Smooth muscle cell (in vitro differentiated cells): ENCODE results near the gene TEX35. TPM values are rescaled to one million over a fixed set of nuclear protein-coding genes. Genes with fewer than 3 reads are reported as not detected.

Experiments used
- DNase-seq: peaks from one replicate; lab custom pipeline; 2025; ENCODE audit not compliant: unreplicated experiment; lab: John Stamatoyannopoulos, UW
- H2AFZ ChIP-seq: fragments of 200-600 bp; sonication (generic); 2 replicates; pipeline ENCODE4 v1.6.0; 2016; ENCODE audit warnings: antibody characterized with exemption, low read depth, mild to moderate bottlenecking
- H3F3A ChIP-seq: fragments of 200-600 bp; sonication (generic); 2 replicates; pipeline ENCODE4 v1.6.0; 2017; ENCODE audit warnings: antibody characterized with exemption, low read depth
- H3K27ac ChIP-seq: fragments of 200-600 bp; sonication (generic); 2 replicates; pipeline ENCODE4 v1.5.1; 2016; ENCODE audit warnings: low read depth, mild to moderate bottlenecking
- H3K27me3 ChIP-seq: fragments of 200-600 bp; sonication (generic); 2 replicates; pipeline ENCODE4 v1.6.1; 2016; ENCODE audit warnings: low read depth, mild to moderate bottlenecking
- H3K36me3 ChIP-seq: fragments of 200-600 bp; sonication (generic); 2 replicates; pipeline ENCODE4 v1.5.1; 2016; ENCODE audit warnings: low read depth
- H3K4me1 ChIP-seq: fragments of 200-600 bp; sonication (generic); 2 replicates; pipeline ENCODE4 v1.5.1; 2016; ENCODE audit warnings: low read depth
- H3K4me2 ChIP-seq: fragments of 200-600 bp; sonication (generic); 2 replicates; pipeline ENCODE4 v1.6.0; 2016; ENCODE audit warnings: mild to moderate bottlenecking
- H3K4me3 ChIP-seq: fragments of 200-600 bp; sonication (generic); 2 replicates; pipeline ENCODE4 v1.5.1; 2016; ENCODE audit warnings: mild to moderate bottlenecking
- H3K79me2 ChIP-seq: fragments of 200-600 bp; sonication (generic); 2 replicates; pipeline ENCODE4 v1.6.0; 2016; ENCODE audit warnings: low read depth, mild to moderate bottlenecking
- H3K9ac ChIP-seq: fragments of 200-600 bp; sonication (generic); 2 replicates; pipeline ENCODE4 v1.6.0; 2016; ENCODE audit warnings: low read depth
- H3K9me3 ChIP-seq: fragments of 200-600 bp; sonication (generic); replicated peaks from 2 replicates; pipeline ENCODE4 v1.5.1; 2016; ENCODE audit warnings: low read depth
- H4K20me1 ChIP-seq: fragments of 200-600 bp; sonication (generic); 2 replicates; pipeline ENCODE4 v1.6.0; 2016; ENCODE audit warnings: low read depth
- CTCF ChIP-seq: fragments of 200-600 bp; sonication (generic); IDR thresholded peaks from 2 replicates; pipeline ENCODE4 v1.5.1; 2017; ENCODE audit warnings: borderline replicate concordance, mild to moderate bottlenecking, antibody characterized with exemption; ENCODE audit not compliant: insufficient read depth, poor library complexity, severe bottlenecking
- WGBS: methylation state at CpG from one replicate; pipeline ENCODE4 v1.1.7; 2016; ENCODE audit warnings: low lambda C conversion rate; 5-methylcytosine and 5-hydroxymethylcytosine counted together
- polyA plus RNA-seq: library from polyadenylated mRNA; unstranded; fragments of >200 nt; fragmentation: Nextera tagmentation; extraction: Ambion mirVana; gene quantifications from 2 replicates; pipeline ENCODE4 v1.2.1, GENCODE V29; 2016
- total RNA-seq: library from RNA; depleted of rRNA; stranded (reverse); fragments of >200 nt; gene quantifications from 2 replicates; pipeline ENCODE4 v1.2.3, GENCODE V29; 2014

The TEX35 gene
- total and polyA plus RNA-seq, 2 experiments from 2014 or later, result not detected

- 86% methylated on average over 5 of the region's 5 CpGs for WGBS
- Histone ChIP-seq H3K4me2 (no peak overlapping the region), H3F3A (peaks cover 9% of the 10 kb centered on the region), H3K36me3 (no peaks in the 10 kb centered on the region), H3K9me3 (no peaks in the 10 kb centered on the region), H3K9ac (no peak overlapping the region), H3K79me2 (no peaks in the 10 kb centered on the region), H2AFZ (no peak overlapping the region), H3K27me3 (no peaks in the 10 kb centered on the region), H4K20me1 (no peaks in the 10 kb centered on the region), H3K4me3 (peak overlapping the region; percentile 71), H3K27ac (no peak overlapping the region), H3K4me1 (no peaks in the 10 kb centered on the region)
- DNase-seq, result no peak
- no peak for TF ChIP-seq CTCF
These were observed 28.5 kb downstream of the TEX35 start for GRCh38 chr1:178541379-178541778.

GRCh38 chr1:178541829-178542553 is 29.1 kb downstream of the TEX35 start:
- DNase-seq, result no peak
- no peaks in the 10 kb centered on the region for H3K36me3 ChIP-seq
- no peak for TF ChIP-seq CTCF
- H4K20me1 ChIP-seq, result no peaks in the 10 kb centered on the region
- H3K27me3 ChIP-seq, result no peaks in the 10 kb centered on the region
- H3K9ac ChIP-seq, result peak overlapping the region; percentile 16
- H3K9me3 ChIP-seq, result no peaks in the 10 kb centered on the region
- peak overlapping the region; percentile 86 for H3K4me2 ChIP-seq
- 5% methylated on average over 32 of the region's 33 CpGs for WGBS
- H3K79me2 ChIP-seq, result no peaks in the 10 kb centered on the region
- no peak overlapping the region for H3K27ac ChIP-seq
- H3K4me1 ChIP-seq, result no peaks in the 10 kb centered on the region
- peaks cover 9% of the 10 kb centered on the region for H3F3A ChIP-seq
- peak overlapping the region; percentile 71 for H3K4me3 ChIP-seq
- H2AFZ ChIP-seq, result peak overlapping the region; percentile 87

- H3K4me3 ChIP-seq, result peak overlapping the region; percentile 71
- no peaks in the 10 kb centered on the region for H4K20me1 ChIP-seq
- WGBS, result under 1% methylated on average over 55 of the region's 66 CpGs
- H3K36me3 ChIP-seq, result no peaks in the 10 kb centered on the region
- peak overlapping the region; percentile 54 for H3K9ac ChIP-seq
- H3K27ac ChIP-seq, result no peak overlapping the region
- DNase-seq, result peak; percentile 95
- no peaks in the 10 kb centered on the region for H3K79me2 ChIP-seq
- H3F3A ChIP-seq, result peaks cover 9% of the 10 kb centered on the region
- no peaks in the 10 kb centered on the region for H3K27me3 ChIP-seq
- H3K4me2 ChIP-seq, result peak overlapping the region; percentile 86
- H3K9me3 ChIP-seq, result no peaks in the 10 kb centered on the region
- peak overlapping the region; percentile 87 for H2AFZ ChIP-seq
- TF ChIP-seq CTCF, result peak; percentile 96
- H3K4me1 ChIP-seq, result no peaks in the 10 kb centered on the region
These were observed 29.8 kb downstream of the TEX35 start for GRCh38 chr1:178542554-178543289.

- no peak for DNase-seq
- WGBS, result 10% methylated on average over 10 of the region's 10 CpGs
- no peaks in the 10 kb centered on the region for H4K20me1 ChIP-seq
- H2AFZ ChIP-seq, result peak overlapping the region; percentile 87
- no peak overlapping the region for H3K9ac ChIP-seq
- H3K9me3 ChIP-seq, result no peaks in the 10 kb centered on the region
- no peaks in the 10 kb centered on the region for H3K4me1 ChIP-seq
- H3K4me2 ChIP-seq, result peak overlapping the region; percentile 86
- no peak overlapping the region for H3K27ac ChIP-seq
- no peak for TF ChIP-seq CTCF
- H3K79me2 ChIP-seq, result no peaks in the 10 kb centered on the region
- H3F3A ChIP-seq, result peaks cover 8% of the 10 kb centered on the region
- peak overlapping the region; percentile 71 for H3K4me3 ChIP-seq
- no peaks in the 10 kb centered on the region for H3K27me3 ChIP-seq
- no peaks in the 10 kb centered on the region for H3K36me3 ChIP-seq
These were observed 30.3 kb downstream of the TEX35 start for GRCh38 chr1:178543290-178543607.
